ENCODE results near the gene RASA2. TPM values are rescaled to one million over a fixed set of nuclear protein-coding genes. Genes with fewer than 3 reads are reported as not detected.
A peak's percentile ranks its signal among the peaks of the same experiment; 100 is the strongest.

RASA2 gene
- total RNA-seq, 1 donor from 2014 or later, result 21.5 TPM

DNA sequence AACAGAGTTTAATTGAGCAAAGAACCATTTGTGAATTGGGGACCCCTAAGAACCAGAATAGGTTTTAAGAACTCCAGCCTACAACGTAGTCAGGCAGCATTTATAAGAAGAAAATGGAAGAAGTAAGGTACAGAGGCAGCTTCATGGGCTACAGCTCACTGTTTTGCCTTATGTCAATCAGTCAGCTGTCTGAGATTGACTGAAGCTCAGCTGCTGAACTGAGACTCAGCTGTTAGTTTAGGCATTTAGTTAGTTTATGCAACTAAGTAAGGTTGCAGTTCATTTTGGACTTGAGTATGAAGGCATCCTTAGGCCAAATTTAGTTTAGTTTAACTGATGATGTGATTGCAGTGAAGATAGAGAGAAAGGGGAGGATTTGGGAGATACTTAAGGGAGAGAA lies 34.1 kb upstream of the RASA2 start:
- Mint-ChIP-seq H3K4me1 (ENCODE audit: low read depth) (peaks cover 9% of the 10 kb centered on the region), H3K4me3 (ENCODE audit: low read depth) (no peak overlapping the region), H3K9me3 (ENCODE audit: low read depth) (no peaks in the 10 kb centered on the region), H3K27ac (no peak overlapping the region), H3K27me3 (peaks cover 4% of the 10 kb centered on the region), H3K36me3 (ENCODE audit: insufficient read depth) (no peaks in the 10 kb centered on the region)
- no peak for TF ChIP-seq CTCF (IDR thresholded peaks at IDR 0.05; ENCODE audit: unreplicated experiment)
- DNase-seq (ENCODE audit: low spot score, unreplicated experiment), result no peak

DNA sequence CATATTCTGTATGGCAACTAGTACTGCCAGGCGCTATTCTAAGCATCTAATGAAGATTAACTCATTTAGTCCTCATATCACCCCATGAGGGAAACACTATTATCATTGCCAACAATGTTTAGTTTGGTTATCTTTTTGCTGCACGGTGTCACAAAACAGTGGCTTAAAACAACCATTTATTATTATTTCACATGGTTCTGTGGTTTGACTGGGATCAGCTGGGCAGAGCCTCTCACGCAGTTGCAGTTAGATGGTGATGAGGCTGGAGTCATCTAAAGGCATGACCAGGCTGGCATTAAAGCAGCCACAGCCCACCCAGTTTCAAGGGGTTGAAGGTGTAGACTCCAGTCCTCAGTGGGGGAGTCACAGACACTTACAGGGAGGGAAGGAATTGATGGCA lies 32.8 kb upstream of the RASA2 start:
- H3K4me1 Mint-ChIP-seq (ENCODE audit: low read depth), result peaks cover 9% of the 10 kb centered on the region
- H3K27ac Mint-ChIP-seq, result no peak overlapping the region
- peaks cover 4% of the 10 kb centered on the region for H3K27me3 Mint-ChIP-seq
- no peaks in the 10 kb centered on the region for H3K9me3 Mint-ChIP-seq (ENCODE audit: low read depth)
- DNase-seq (ENCODE audit: low spot score, unreplicated experiment), result no peak
- H3K4me3 Mint-ChIP-seq (ENCODE audit: low read depth), result no peak overlapping the region
- no peaks in the 10 kb centered on the region for H3K36me3 Mint-ChIP-seq (ENCODE audit: insufficient read depth)
- no peak for TF ChIP-seq CTCF (IDR thresholded peaks at IDR 0.05; ENCODE audit: unreplicated experiment)

- peak; percentile 69 for TF ChIP-seq CTCF (IDR thresholded peaks at IDR 0.05; ENCODE audit: unreplicated experiment)
- Mint-ChIP-seq H3K27ac (peak overlapping the region; percentile 34), H3K4me3 (ENCODE audit: low read depth) (no peak overlapping the region), H3K9me3 (ENCODE audit: low read depth) (no peaks in the 10 kb centered on the region), H3K4me1 (ENCODE audit: low read depth) (peaks cover 9% of the 10 kb centered on the region), H3K27me3 (peaks cover 4% of the 10 kb centered on the region), H3K36me3 (ENCODE audit: insufficient read depth) (no peaks in the 10 kb centered on the region)
- no peak for DNase-seq (ENCODE audit: low spot score, unreplicated experiment)
Observed at GRCh38 chr3:141454906-141455602, 31.8 kb upstream of the RASA2 start.

DNA sequence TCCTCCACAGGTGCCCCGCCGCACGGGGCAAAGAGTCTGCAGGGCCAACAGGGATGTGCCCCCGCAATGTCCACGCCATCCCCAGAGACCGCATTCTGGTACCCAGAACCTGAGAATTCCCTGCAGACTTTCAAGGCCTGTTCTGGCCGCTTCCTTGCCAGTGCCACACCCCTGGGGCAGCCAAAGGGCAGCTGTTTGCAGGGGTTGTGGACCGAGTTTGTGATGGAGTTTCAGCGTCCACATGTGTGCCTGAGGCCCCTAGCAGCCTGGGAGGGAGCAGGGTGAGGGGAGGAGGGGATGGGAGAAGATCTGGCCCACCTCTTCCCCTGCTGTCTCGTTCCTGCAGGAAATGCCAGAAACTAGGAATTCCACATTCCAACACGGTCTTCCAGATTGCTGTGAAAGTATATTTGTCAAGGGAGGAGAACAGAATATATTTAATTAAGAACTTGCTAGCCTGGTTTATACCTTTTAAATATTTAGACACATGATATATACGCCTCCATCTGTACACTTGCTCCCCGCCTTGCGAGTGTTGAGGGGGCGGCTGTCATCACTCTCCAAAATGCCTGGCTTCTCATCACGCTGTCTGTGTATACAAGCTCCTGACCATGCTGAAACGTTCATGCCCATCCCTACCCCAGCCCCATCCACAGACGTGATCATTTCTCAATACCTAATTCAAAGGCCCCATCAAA lies 31.1 kb upstream of the RASA2 start:
- DNase-seq (ENCODE audit: low spot score, unreplicated experiment), result no peak
- Mint-ChIP-seq H3K27me3 (peaks cover 4% of the 10 kb centered on the region), H3K4me1 (ENCODE audit: low read depth) (peaks cover 9% of the 10 kb centered on the region), H3K36me3 (ENCODE audit: insufficient read depth) (no peaks in the 10 kb centered on the region), H3K4me3 (ENCODE audit: low read depth) (no peak overlapping the region), H3K27ac (peak overlapping the region; percentile 54), H3K9me3 (ENCODE audit: low read depth) (no peaks in the 10 kb centered on the region)
- TF ChIP-seq CTCF (IDR thresholded peaks at IDR 0.05; ENCODE audit: unreplicated experiment), result no peak

DNA sequence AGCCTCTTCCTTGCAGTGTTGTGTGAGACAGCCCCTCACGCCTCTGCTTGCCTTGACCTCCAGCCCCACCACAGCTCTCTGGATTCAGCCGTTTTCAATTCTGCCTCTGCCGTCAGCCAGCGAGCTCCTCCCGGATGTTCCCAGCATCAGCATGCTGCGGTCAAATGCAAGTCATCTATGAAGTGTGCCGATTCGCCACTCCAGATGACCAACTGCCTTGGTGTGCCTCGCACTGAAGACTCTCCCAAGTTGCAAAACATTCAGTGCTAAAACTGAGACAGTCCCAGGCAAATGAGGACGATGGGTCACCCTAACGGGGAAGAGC lies 30.6 kb upstream of the RASA2 start:
- no peaks in the 10 kb centered on the region for H3K9me3 Mint-ChIP-seq (ENCODE audit: low read depth)
- no peak overlapping the region for H3K27ac Mint-ChIP-seq
- no peak for DNase-seq (ENCODE audit: low spot score, unreplicated experiment)
- no peak overlapping the region for H3K4me3 Mint-ChIP-seq (ENCODE audit: low read depth)
- peaks cover 7% of the 10 kb centered on the region for H3K4me1 Mint-ChIP-seq (ENCODE audit: low read depth)
- peaks cover 4% of the 10 kb centered on the region for H3K27me3 Mint-ChIP-seq
- no peak for TF ChIP-seq CTCF (IDR thresholded peaks at IDR 0.05; ENCODE audit: unreplicated experiment)
- H3K36me3 Mint-ChIP-seq (ENCODE audit: insufficient read depth), result no peaks in the 10 kb centered on the region

Data from progenitor cell of endocrine pancreas (in vitro differentiated cells).